PC-9 (cell line): ENCODE data around the gene CUX1.

Source experiments
- CTCF ChIP-seq: fragments of 200-600 bp; sonication (generic); conservative IDR thresholded peaks from 2 replicates; pipeline ENCODE4 v1.6.1; 2017; ENCODE audit warnings: mixed run types, antibody characterized with exemption, mild to moderate bottlenecking, moderate library complexity
- EZH2 ChIP-seq: fragments of 200-600 bp; sonication (generic); IDR thresholded peaks from 2 replicates; pipeline ENCODE4 v1.8.0; 2017; ENCODE audit warnings: antibody characterized with exemption, low read depth

DNA sequence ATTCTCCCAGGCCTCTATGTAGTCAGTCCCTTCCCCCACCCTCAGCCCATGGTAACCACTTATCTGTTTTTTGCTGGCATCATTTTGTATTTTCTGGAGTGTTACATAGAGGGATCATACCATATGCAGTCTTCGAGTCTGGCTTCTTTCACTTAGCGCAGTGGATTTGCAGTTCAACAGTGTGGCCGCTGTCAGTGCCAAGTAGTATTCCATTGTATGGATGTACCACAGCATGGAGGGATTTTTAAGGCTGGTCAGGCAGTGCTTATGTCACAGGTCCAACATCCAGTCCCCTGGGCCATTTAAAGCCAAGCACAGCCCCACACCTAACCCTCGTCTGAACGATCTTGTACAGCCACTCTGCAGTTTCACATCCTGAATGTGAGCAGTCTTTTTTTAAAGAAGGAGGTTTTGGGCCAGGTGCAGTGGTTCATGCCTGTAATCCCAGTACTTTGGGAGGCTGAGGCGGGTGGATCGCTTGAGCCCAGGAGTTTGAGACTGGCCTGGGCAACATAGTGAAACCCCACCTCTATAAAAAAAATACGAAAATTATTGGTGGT is 121.8 kb downstream of the CUX1 start:
- TF ChIP-seq EZH2: no peak
- TF ChIP-seq CTCF: no peak
